ENCODE results near the gene TMEM254. TPM values are rescaled to one million over a fixed set of nuclear protein-coding genes. Genes with fewer than 3 reads are reported as not detected.
A peak's percentile ranks its signal among the peaks of the same experiment; 100 is the strongest.
"Not testable (repeated sequence)": the region's sequence is repeated elsewhere in the genome, so short reads cannot be mapped to it uniquely, and the experiment has no call there.

The TMEM254 gene
- total and polyA plus RNA-seq, 4 donors, result 15.6 to 46.9 (median 36.0) TPM

- not testable (repeated sequence) for DNase-seq (ENCODE audit: low read depth in 4 of 6, low spot score in 6 of 6); H3K27me3 ChIP-seq (ENCODE audit: control insufficient read depth, insufficient read depth, low read length); H3K4me1 ChIP-seq (ENCODE audit: control insufficient read depth, insufficient read depth, low read length); H3K27ac ChIP-seq (ENCODE audit: low read depth, low read length); H3K36me3 ChIP-seq (ENCODE audit: control insufficient read depth, insufficient read depth, low read length); H3K9me3 ChIP-seq (ENCODE audit: control insufficient read depth, insufficient read depth, low read length); H3K4me3 ChIP-seq (ENCODE audit: low read depth, low read length)
- WGBS (ENCODE audit: insufficient coverage), result no CpG with 5 or more reads among the region's 2 CpGs
Measured at GRCh38 chr10:80098272-80098671, 19.8 kb downstream of the TMEM254 start.

- DNase-seq (ENCODE audit: low read depth in 4 of 6, low spot score in 6 of 6); H3K9me3 ChIP-seq (ENCODE audit: control insufficient read depth, insufficient read depth, low read length); H3K27ac ChIP-seq (ENCODE audit: low read depth, low read length); H3K36me3 ChIP-seq (ENCODE audit: control insufficient read depth, insufficient read depth, low read length); H3K4me1 ChIP-seq (ENCODE audit: control insufficient read depth, insufficient read depth, low read length); H3K27me3 ChIP-seq (ENCODE audit: control insufficient read depth, insufficient read depth, low read length); H3K4me3 ChIP-seq (ENCODE audit: low read depth, low read length): not testable (repeated sequence)
- 90% methylated on average over 5 of the region's 8 CpGs for WGBS (ENCODE audit: insufficient coverage)
Measured at GRCh38 chr10:80099295-80099694, 20.8 kb downstream of the TMEM254 start.

GRCh38 chr10:80100116-80100515, 21.7 kb downstream of the TMEM254 start:
- no peak for DNase-seq (ENCODE audit: low read depth in 4 of 6, low spot score in 6 of 6)
- H3K36me3 ChIP-seq (ENCODE audit: control insufficient read depth, insufficient read depth, low read length), result no peaks in the 10 kb centered on the region
- no peak overlapping the region for H3K4me3 ChIP-seq (ENCODE audit: low read depth, low read length)
- H3K27ac ChIP-seq (ENCODE audit: low read depth, low read length), result no peak overlapping the region
- WGBS (ENCODE audit: insufficient coverage), result 98% methylated on average over 5 of the region's 9 CpGs
- no peaks in the 10 kb centered on the region for H3K27me3 ChIP-seq (ENCODE audit: control insufficient read depth, insufficient read depth, low read length)
- no peaks in the 10 kb centered on the region for H3K9me3 ChIP-seq (ENCODE audit: control insufficient read depth, insufficient read depth, low read length)
- peaks cover 3% of the 10 kb centered on the region for H3K4me1 ChIP-seq (ENCODE audit: control insufficient read depth, insufficient read depth, low read length)

- Histone ChIP-seq H3K9me3 (ENCODE audit: control insufficient read depth, insufficient read depth, low read length) (no peaks in the 10 kb centered on the region), H3K4me1 (ENCODE audit: control insufficient read depth, insufficient read depth, low read length) (peaks cover 4% of the 10 kb centered on the region), H3K36me3 (ENCODE audit: control insufficient read depth, insufficient read depth, low read length) (no peaks in the 10 kb centered on the region), H3K27me3 (ENCODE audit: control insufficient read depth, insufficient read depth, low read length) (no peaks in the 10 kb centered on the region), H3K27ac (ENCODE audit: low read depth, low read length) (no peak overlapping the region), H3K4me3 (ENCODE audit: low read depth, low read length) (no peak overlapping the region)
- 84% methylated on average over 12 of the region's 15 CpGs for WGBS (ENCODE audit: insufficient coverage)
- no peak for DNase-seq (ENCODE audit: low read depth in 4 of 6, low spot score in 6 of 6)
Measured at GRCh38 chr10:80100861-80101695, 22.6 kb downstream of the TMEM254 start.

- DNase-seq (ENCODE audit: low read depth in 4 of 6, low spot score in 6 of 6), result peak in 2 of 6 donors; percentile 39 to 53
- Histone ChIP-seq H3K4me3 (ENCODE audit: low read depth, low read length) (no peak overlapping the region), H3K27me3 (ENCODE audit: control insufficient read depth, insufficient read depth, low read length) (no peaks in the 10 kb centered on the region), H3K27ac (ENCODE audit: low read depth, low read length) (peak overlapping the region; percentile 57), H3K36me3 (ENCODE audit: control insufficient read depth, insufficient read depth, low read length) (no peaks in the 10 kb centered on the region), H3K4me1 (ENCODE audit: control insufficient read depth, insufficient read depth, low read length) (peaks cover 4% of the 10 kb centered on the region), H3K9me3 (ENCODE audit: control insufficient read depth, insufficient read depth, low read length) (peaks cover 2% of the 10 kb centered on the region)
- WGBS (ENCODE audit: insufficient coverage), result 62% methylated on average over 3 of the region's 10 CpGs
Measured at GRCh38 chr10:80104066-80104926, 25.8 kb downstream of the TMEM254 start.

- Histone ChIP-seq H3K4me3 (ENCODE audit: low read depth, low read length) (no peak overlapping the region), H3K9me3 (ENCODE audit: control insufficient read depth, insufficient read depth, low read length) (peaks cover 2% of the 10 kb centered on the region), H3K36me3 (ENCODE audit: control insufficient read depth, insufficient read depth, low read length) (no peaks in the 10 kb centered on the region), H3K27ac (ENCODE audit: low read depth, low read length) (no peak overlapping the region), H3K27me3 (ENCODE audit: control insufficient read depth, insufficient read depth, low read length) (no peaks in the 10 kb centered on the region), H3K4me1 (ENCODE audit: control insufficient read depth, insufficient read depth, low read length) (peaks cover 4% of the 10 kb centered on the region)
- 86% methylated on average over 7 of the region's 8 CpGs for WGBS (ENCODE audit: insufficient coverage)
- no peak for DNase-seq (ENCODE audit: low read depth in 4 of 6, low spot score in 6 of 6)
Measured at GRCh38 chr10:80108576-80109239, 30.2 kb downstream of the TMEM254 start.

GRCh38 chr10:80110986-80111385, 32.5 kb downstream of the TMEM254 start:
- H3K27me3 ChIP-seq (ENCODE audit: control insufficient read depth, insufficient read depth, low read length), result no peaks in the 10 kb centered on the region
- H3K4me3 ChIP-seq (ENCODE audit: low read depth, low read length), result no peak overlapping the region
- WGBS (ENCODE audit: insufficient coverage), result 86% methylated on average over 1 of the region's 1 CpG
- H3K27ac ChIP-seq (ENCODE audit: low read depth, low read length), result peak overlapping the region; percentile 40
- peak in 1 of 6 donors; percentile 28 for DNase-seq (ENCODE audit: low read depth in 4 of 6, low spot score in 6 of 6)
- no peaks in the 10 kb centered on the region for H3K4me1 ChIP-seq (ENCODE audit: control insufficient read depth, insufficient read depth, low read length)
- H3K9me3 ChIP-seq (ENCODE audit: control insufficient read depth, insufficient read depth, low read length), result peaks cover 2% of the 10 kb centered on the region
- H3K36me3 ChIP-seq (ENCODE audit: control insufficient read depth, insufficient read depth, low read length), result no peaks in the 10 kb centered on the region

- Histone ChIP-seq H3K4me3 (ENCODE audit: low read depth, low read length) (no peak overlapping the region), H3K27ac (ENCODE audit: low read depth, low read length) (no peak overlapping the region), H3K27me3 (ENCODE audit: control insufficient read depth, insufficient read depth, low read length) (no peaks in the 10 kb centered on the region), H3K9me3 (ENCODE audit: control insufficient read depth, insufficient read depth, low read length) (no peaks in the 10 kb centered on the region), H3K4me1 (ENCODE audit: control insufficient read depth, insufficient read depth, low read length) (no peaks in the 10 kb centered on the region), H3K36me3 (ENCODE audit: control insufficient read depth, insufficient read depth, low read length) (no peaks in the 10 kb centered on the region)
- WGBS (ENCODE audit: insufficient coverage), result no CpG with 5 or more reads among the region's 4 CpGs
- no peak for DNase-seq (ENCODE audit: low read depth in 4 of 6, low spot score in 6 of 6)
Measured at GRCh38 chr10:80118669-80119068, 40.2 kb downstream of the TMEM254 start.

- Histone ChIP-seq H3K4me3 (ENCODE audit: low read depth, low read length) (no peak overlapping the region), H3K9me3 (ENCODE audit: control insufficient read depth, insufficient read depth, low read length) (no peaks in the 10 kb centered on the region)
- DNase-seq (ENCODE audit: low read depth in 4 of 6, low spot score in 6 of 6), result no peak
Measured at GRCh38 chr10:80122110-80122710, 43.7 kb downstream of the TMEM254 start.

More at GRCh38 chr10:80122110-80122710, 43.7 kb downstream of the TMEM254 start:
- H3K27ac ChIP-seq (ENCODE audit: low read depth, low read length), result no peak overlapping the region
- peaks cover 5% of the 10 kb centered on the region for H3K4me1 ChIP-seq (ENCODE audit: control insufficient read depth, insufficient read depth, low read length)
- no peaks in the 10 kb centered on the region for H3K36me3 ChIP-seq (ENCODE audit: control insufficient read depth, insufficient read depth, low read length)
- H3K27me3 ChIP-seq (ENCODE audit: control insufficient read depth, insufficient read depth, low read length), result no peaks in the 10 kb centered on the region
